Coronary artery (tissue), 2 donors: ENCODE measurements around the gene ERVW-1.
A peak's percentile ranks its signal among the peaks of the same experiment; 100 is the strongest.

Experiments used
- DNase-seq: peaks from one replicate; pipeline ENCODE4 v3.0.0-alpha.2; 2017; ENCODE audit warnings: low spot score
- H3K27ac ChIP-seq, 2 donors: fragments of 200-600 bp; sonication (generic); one replicate each; pipeline ENCODE4 v1.5.1; 2016 to 2019
- H3K4me3 ChIP-seq: fragments of 200-600 bp; sonication (generic); 2 replicates; pipeline ENCODE4 v1.5.1; 2016; ENCODE audit warnings: mild to moderate bottlenecking, moderate library complexity
- TF ChIP-seq, protein P1 (sequence below): fragments of 200-600 bp; sonication (generic); IDR thresholded peaks from one replicate; pipeline ENCODE4 v1.5.1; 2019; ENCODE audit warnings: antibody characterized with exemption

Gene ERVW-1

DNA sequence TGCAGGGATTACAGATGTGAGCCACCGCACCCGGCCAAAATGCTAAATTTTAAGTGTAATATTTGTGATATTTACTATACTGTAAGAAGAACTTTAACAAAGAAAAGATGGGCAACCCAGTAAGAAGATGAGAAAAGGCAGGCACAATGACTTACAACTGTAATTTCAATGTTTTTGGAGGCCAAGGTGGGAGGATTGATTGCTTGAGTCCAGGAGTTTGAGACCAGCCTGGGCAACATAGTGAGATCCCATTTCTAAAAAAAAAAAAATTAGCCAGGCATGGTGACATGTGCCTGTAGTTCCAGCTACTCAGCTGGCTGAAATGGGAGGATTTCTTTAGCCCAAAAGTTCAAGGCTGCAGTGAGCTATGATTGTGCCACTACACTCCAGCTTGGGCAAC, 42.2 kb downstream of the ERVW-1 start:
- TF ChIP-seq, protein P1, sequence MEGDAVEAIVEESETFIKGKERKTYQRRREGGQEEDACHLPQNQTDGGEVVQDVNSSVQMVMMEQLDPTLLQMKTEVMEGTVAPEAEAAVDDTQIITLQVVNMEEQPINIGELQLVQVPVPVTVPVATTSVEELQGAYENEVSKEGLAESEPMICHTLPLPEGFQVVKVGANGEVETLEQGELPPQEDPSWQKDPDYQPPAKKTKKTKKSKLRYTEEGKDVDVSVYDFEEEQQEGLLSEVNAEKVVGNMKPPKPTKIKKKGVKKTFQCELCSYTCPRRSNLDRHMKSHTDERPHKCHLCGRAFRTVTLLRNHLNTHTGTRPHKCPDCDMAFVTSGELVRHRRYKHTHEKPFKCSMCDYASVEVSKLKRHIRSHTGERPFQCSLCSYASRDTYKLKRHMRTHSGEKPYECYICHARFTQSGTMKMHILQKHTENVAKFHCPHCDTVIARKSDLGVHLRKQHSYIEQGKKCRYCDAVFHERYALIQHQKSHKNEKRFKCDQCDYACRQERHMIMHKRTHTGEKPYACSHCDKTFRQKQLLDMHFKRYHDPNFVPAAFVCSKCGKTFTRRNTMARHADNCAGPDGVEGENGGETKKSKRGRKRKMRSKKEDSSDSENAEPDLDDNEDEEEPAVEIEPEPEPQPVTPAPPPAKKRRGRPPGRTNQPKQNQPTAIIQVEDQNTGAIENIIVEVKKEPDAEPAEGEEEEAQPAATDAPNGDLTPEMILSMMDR, result no peak
- no peak for DNase-seq
- H3K27ac ChIP-seq, result no peak overlapping the region
- H3K4me3 ChIP-seq, result no peak overlapping the region

DNA sequence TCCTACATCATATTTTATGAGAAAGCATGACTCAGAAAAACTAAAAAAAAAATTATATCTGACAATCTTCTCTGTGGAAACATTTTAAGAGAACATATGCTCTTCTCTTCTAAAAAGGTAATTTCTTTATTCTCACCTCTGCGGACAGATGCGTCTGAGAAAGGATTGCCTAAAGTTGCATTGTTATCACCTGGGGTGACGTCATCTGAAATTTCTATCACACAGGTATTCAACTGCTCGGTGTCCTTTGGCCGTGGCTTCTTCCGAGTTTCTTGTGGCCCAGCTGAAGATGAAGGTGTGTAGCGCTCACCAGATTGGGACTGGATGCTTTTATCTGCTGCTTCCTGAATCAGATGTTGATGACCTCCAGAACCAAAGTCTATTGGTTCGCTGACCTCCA, 44.7 kb downstream of the ERVW-1 start:
- Histone ChIP-seq H3K27ac (no peak overlapping the region), H3K4me3 (no peak overlapping the region)
- DNase-seq, result no peak
- TF ChIP-seq, protein P1, result no peak

DNA sequence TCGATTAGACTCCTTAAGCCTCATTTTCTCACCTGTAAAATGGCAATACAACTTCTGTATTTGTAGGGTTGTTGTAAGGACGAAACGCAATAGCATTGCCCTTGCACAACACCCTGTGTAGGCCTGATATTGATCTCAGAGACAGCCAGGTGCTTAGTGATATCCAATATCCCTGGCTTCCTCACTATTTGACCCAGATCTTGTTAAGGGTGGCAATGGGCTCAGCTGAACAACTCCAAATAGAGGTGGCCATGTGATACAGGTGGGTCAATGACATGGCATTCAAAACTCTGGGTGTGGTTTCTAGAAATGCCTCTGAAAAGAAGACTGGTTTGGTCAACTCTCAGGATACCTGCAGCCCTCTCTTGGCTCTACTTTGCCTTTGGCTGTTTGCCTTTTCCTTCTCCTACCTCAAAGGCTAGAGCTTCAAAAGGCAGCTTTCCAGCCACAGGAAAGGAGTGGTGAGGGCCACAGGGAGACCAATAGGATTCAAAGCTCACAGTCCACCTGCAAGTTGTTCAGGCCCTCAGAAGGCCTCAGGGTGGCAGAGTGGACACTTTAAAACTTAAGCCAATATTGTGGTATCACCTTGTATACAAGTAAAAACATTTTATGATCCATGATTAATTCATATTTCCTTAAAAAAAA, 45.3 kb downstream of the ERVW-1 start:
- no peak for DNase-seq
- no peak overlapping the region for H3K27ac ChIP-seq
- TF ChIP-seq, protein P1, result no peak
- H3K4me3 ChIP-seq, result no peak overlapping the region

DNA sequence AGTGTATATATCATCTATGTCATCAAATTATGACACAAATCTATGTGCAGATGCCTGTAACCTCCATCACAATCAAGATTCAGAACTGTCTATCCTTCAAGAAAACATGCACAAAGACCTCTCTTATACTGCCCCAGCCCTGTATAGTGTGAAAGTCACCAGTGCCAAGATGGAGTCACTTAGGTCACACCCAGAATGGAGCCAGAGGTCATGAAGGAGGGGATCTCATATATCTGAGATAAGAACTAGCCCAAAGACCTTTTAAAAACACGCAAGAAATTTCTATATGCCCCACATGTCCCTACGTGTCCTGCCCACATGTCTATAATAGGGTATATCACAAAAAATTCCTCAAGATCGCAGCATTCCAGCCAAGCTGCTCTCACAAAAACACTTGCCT, 50.6 kb downstream of the ERVW-1 start:
- H3K27ac ChIP-seq, result no peak overlapping the region
- no peak for DNase-seq
- TF ChIP-seq, protein P1, result no peak
- H3K4me3 ChIP-seq, result no peak overlapping the region

DNA sequence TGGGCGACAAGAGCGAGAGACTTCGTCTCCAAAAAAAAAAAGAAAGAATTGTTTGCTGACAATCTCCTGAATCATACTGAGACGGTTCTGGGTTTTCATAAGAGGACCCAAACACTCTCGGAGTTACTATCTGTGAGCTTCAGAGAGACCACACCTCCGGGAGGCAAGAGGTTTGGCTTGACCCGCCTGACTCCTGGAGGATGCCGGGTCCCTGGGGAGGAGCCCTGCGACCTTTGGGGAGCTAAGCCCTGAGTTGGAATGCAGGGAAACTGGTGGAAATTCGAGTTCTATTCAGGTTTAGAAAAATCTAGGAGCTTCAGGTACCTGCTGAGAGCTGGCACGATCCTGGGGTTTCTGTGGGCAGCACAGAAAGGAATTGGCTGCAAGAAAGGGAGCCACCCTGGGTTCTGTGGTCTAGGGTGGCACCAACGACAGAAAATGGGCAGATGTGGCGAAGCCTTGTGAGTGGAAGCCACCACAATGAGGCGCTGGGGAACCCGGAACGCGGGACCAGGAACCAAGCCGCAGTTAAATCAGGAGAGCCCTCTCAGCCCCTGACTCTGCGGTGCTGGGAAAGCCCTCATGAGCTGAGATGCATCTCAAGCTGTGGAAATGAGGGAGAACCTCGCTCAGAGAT, 52.3 kb downstream of the ERVW-1 start:
- DNase-seq, result no peak
- TF ChIP-seq, protein P1, result no peak
- no peak overlapping the region for H3K27ac ChIP-seq
- no peak overlapping the region for H3K4me3 ChIP-seq

DNA sequence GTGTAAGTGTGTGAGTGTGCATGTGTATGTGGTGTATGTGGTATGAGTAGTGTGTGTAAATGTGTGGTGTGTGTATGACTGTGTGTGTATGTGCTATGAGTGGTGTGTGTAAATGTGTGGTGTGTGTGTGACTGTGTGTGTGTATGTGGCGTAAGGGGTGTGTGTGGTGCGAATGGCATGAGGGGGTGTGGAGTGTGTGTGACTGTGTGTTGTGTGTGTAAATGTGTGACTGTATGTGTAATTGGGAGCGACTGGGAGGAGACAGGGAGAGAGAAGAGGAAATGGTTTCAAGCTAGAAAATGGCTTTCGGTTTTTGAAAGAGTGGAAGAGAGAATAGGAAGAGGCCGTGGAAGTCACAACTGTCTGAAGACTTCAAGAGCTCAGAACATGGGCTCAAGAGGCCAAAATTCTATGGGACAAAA, 54.0 kb downstream of the ERVW-1 start:
- Histone ChIP-seq H3K4me3 (peak overlapping the region; percentile 16), H3K27ac (no peak overlapping the region)
- no peak for DNase-seq
- TF ChIP-seq, protein P1, result no peak

DNA sequence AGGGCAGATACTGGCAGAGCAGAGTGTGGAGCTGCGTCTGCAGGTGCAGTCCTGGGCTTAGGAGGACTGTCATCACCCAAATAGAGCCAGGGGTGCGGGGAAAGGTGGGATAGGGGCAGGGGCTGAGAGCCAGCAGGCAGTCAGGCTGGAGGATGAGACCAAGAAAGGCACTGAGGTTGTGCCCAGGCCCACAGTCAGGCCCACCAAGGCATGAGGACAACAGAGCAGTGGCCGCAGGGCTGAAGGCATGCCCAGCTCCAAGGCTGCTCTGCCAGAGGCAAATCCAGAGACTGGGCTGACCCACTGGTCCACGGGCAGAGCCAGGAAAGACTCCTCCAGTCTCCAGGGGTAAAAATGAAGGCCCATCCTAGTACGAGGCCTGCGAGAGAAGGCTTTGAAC, 54.8 kb downstream of the ERVW-1 start:
- Histone ChIP-seq H3K27ac (no peak overlapping the region), H3K4me3 (no peak overlapping the region)
- TF ChIP-seq, protein P1, result no peak
- DNase-seq, result no peak
